ENCODE measurements around the gene COL19A1.
"Not testable (repeated sequence)": the region's sequence is repeated elsewhere in the genome, so short reads cannot be mapped to it uniquely, and the experiment has no call there.

Gene COL19A1

GRCh38 chr6:69894578-69895347 is 28.4 kb downstream of the COL19A1 start:
- in situ Hi-C loops (cut with MboI; ENCODE audit: low sequenced_read_pairs): no loop called here

- in situ Hi-C loops (cut with MboI; ENCODE audit: low sequenced_read_pairs): no loop called here
These were observed 29.0 kb downstream of the COL19A1 start for GRCh38 chr6:69895396-69895795.

- in situ Hi-C loops (cut with MboI; ENCODE audit: low sequenced_read_pairs): no loop called here
These were observed 34.5 kb downstream of the COL19A1 start for GRCh38 chr6:69900869-69901268.

DNA sequence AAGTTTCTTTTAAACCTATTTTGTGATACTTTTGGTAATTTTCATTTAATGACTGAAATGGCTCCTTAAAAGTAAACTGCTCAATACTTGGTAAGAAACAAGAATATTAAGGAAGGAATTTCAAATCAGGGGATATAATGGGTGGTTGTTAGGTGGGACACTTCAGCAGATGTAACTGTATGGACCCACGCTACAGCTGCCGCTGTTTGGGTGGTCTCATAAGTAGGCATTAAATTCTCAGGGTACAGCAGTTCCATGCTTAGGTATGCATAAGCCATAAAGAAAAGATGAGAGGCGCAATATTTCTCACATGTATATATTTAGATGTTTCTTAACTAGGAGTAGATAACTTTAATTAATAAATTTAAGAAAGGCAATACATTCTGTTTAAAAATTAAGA is 35.0 kb downstream of the COL19A1 start:
- in situ Hi-C loops (cut with MboI; ENCODE audit: low sequenced_read_pairs): no loop called here

GRCh38 chr6:69907981-69908498 is 41.7 kb downstream of the COL19A1 start:
- in situ Hi-C loops (cut with MboI; ENCODE audit: low sequenced_read_pairs): no loop called here

- in situ Hi-C loops (cut with MboI; ENCODE audit: low sequenced_read_pairs): no loop called here
These were observed 47.0 kb downstream of the COL19A1 start for GRCh38 chr6:69913361-69913760.

GRCh38 chr6:69914015-69914485 is 47.7 kb downstream of the COL19A1 start:
- in situ Hi-C loops (cut with MboI; ENCODE audit: low sequenced_read_pairs): no loop called here

DNA sequence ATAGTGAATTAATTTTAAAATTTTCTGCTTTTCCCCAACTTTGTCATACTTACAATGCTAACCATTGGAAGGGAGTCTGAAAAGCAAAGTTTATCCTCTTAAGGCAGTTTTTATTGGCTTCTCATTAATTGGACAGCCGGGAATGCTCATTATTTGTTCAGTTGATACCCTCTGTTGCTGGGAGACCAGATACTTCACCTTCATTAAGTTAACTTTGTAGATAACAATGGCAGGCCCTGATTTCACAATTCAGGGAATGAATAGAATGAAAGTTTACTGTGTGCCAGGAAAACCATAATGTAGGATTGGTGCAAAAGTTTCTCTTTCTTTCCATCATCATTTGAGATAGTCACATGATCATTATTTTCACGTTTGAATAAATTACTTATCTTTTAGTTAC is 49.0 kb downstream of the COL19A1 start:
- in situ Hi-C loops (cut with MboI; ENCODE audit: low sequenced_read_pairs): no loop called here

GRCh38 chr6:69917834-69918233 is 51.5 kb downstream of the COL19A1 start:
- in situ Hi-C loops (cut with MboI; ENCODE audit: low sequenced_read_pairs): no loop called here

- in situ Hi-C loops (cut with MboI; ENCODE audit: low sequenced_read_pairs): no loop called here
These were observed 52.6 kb downstream of the COL19A1 start for GRCh38 chr6:69918813-69919475.

DNA sequence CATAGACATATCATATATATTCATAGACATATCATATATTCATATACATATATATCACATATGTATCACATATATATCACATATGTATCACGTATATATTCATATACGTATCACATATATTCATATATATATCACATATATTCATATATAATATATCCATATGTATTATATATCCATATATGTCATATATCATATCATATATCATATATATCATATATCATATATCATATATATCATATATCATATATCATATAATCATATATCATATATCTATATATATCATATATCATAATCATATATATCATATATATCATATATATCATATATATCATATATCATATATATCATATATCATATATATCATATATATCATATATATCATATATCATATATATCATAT is 54.7 kb downstream of the COL19A1 start:
- in situ Hi-C loops (cut with MboI; ENCODE audit: low sequenced_read_pairs): not testable (repeated sequence)

DNA sequence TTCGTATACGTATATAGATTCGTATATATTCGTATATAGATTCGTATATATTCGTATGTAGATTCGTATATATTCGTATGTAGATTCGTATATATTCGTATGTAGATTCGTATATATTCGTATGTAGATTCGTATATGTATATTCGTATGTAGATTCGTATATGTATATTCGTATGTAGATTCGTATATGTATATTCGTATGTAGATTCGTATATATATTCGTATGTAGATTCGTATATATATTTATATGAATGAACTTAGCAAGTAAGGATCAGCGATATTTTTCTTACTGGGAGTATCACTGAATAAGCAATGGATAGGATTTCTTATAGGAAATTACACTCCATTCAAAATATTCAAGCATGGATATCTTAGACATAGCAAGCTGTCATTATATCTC is 55.3 kb downstream of the COL19A1 start:
- in situ Hi-C loops (cut with MboI; ENCODE audit: low sequenced_read_pairs): not testable (repeated sequence)

- in situ Hi-C loops (cut with MboI; ENCODE audit: low sequenced_read_pairs): no loop called here
These were observed 60.4 kb downstream of the COL19A1 start for GRCh38 chr6:69926745-69927144.

DNA sequence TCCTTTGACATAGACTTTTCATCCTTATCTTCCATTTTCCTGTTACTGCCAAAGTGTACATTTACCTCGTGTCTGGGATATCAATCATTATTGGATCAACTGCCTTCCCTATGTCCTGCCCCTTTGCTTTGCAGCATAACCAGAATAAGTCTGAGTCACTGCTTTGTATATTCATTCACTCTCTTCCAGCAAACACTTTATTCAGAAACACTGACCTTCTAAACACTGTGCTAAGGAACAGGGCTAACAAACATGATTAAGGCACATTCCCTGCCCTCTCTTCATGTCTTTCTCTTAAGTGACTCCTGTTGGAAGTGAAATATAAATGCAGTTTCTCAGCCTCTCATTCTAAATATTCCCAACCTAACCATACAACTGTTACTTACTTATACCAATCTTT is 66.9 kb downstream of the COL19A1 start:
- in situ Hi-C loops (cut with MboI; ENCODE audit: low sequenced_read_pairs): no loop called here

DNA sequence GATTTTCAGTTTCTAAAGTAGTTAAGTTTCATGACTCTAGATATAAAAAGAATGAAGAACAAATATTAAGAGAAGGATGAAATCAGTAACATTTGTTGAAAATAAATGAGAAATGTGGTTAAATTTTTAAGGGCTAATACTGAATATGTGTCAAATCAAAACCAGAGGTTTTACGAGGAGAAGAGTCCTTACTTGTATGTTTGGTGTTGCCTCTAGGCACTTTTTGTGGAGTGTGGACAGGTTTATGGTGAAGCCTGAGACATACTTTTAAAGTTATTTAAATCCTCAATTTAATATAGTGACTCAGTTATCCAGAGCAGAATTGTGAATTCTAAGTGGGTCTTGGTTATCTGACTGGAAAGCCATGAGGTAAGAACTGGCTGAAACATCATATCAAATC is 68.7 kb downstream of the COL19A1 start:
- in situ Hi-C loops (cut with MboI; ENCODE audit: low sequenced_read_pairs): no loop called here

GRCh38 chr6:69936674-69937363 is 70.5 kb downstream of the COL19A1 start:
- in situ Hi-C loops (cut with MboI; ENCODE audit: low sequenced_read_pairs): no loop called here

DNA sequence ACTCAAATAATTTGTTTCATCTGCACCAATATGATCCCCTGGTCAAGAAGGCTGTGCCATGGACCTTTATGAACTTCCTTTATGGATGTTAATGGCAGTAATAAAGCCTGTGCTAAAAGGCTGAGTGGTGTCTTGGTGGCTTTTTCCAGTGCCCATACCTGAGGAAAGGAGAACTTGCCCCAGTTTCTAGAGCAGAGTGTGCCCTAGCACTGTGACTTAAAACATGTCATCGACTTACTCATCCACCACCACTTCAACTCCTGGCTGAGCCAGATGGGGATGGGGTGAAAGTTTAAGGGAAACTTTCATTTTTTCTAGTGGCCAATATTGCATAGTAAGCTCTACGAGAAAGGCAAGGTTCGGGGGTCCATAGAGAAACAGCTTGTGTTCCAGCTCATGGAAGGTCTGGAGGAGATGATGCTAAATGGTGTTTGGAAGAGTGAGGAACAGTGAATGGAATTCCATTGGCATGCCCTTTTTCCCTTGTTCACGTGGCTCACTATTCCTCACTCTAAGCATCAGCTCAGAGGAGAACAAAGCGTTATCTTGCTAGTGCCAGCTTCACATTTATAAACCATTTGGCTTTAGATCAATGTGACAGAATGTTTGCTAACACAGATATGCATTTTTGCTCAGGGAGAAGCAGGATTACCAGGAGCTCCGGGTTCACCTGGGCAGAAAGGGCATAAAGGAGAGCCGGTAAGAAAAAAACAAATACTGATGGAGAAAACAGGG is 71.2 kb downstream of the COL19A1 start:
- in situ Hi-C loops (cut with MboI; ENCODE audit: low sequenced_read_pairs): no loop called here

DNA sequence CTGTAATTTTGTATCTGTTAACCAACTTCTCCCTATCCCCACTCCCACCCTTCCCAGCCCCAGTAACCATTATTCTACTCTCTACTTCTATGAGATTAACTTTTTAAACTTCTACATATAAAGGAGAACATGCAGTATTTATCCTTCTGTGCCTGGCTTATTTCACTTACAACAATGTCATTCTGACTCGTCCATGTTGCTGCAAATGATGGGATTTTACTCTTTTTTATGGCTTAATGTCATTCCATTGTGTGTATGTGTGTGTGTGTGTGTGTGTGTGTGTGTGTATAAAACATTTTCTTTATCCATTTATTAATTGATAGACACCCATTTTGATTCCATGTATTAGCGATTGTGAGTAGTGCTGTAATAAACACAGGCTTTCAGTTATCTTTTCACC is 76.1 kb downstream of the COL19A1 start:
- in situ Hi-C loops (cut with MboI; ENCODE audit: low sequenced_read_pairs): no loop called here

DNA sequence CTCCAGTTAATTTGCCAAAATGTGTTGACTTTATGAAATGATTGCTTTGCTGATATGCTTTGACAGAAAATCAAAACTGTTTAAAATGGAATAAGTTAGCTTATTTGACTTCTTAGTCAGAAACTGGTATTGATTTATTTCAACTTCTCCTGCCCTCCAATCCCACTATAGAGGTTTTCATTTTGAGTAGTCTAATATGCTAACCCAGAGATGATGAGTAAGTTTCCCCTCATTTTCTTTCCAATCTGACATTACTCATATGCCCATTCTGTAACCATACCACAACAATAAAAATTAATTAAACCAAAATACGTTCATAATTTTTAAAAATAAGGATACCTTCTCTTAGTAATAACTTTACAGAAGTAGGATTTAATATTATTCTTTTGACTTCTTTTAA is 78.8 kb downstream of the COL19A1 start:
- in situ Hi-C loops (cut with MboI; ENCODE audit: low sequenced_read_pairs): no loop called here

GRCh38 chr6:69948479-69949114 is 82.2 kb downstream of the COL19A1 start:
- in situ Hi-C loops (cut with MboI; ENCODE audit: low sequenced_read_pairs): no loop called here
